Measurements from ENCODE around the gene AMELY.
"Not testable (repeated sequence)": the region's sequence is repeated elsewhere in the genome, so short reads cannot be mapped to it uniquely, and the experiment has no call there.

GRCh38 chrY:6908021-6908420 is 3.5 kb downstream of the AMELY start:
- TF ChIP-seq CTCF, POLR2A, EP300 (IDR thresholded peaks at IDR 0.05): not testable (repeated sequence)
